H1 (cell line): Measurements from ENCODE around the gene HELZ2. TPM values are rescaled to one million over a fixed set of nuclear protein-coding genes. Genes with fewer than 3 reads are reported as not detected.

Experiments
- CTCF ChIA-PET: fragments of 300-600 bp; sonication (Branson Sonifier 250); formaldehyde crosslinking; loops from one replicate; lab custom pipeline; 2021; ENCODE audit not compliant: partially characterized antibody; lab: Charles Lee
- POLR2A ChIA-PET: fragments of 300-600 bp; sonication (Branson Sonifier 250); formaldehyde crosslinking; loops from one replicate; lab custom pipeline; 2021; ENCODE audit warnings: inconsistent platforms; ENCODE audit not compliant: partially characterized antibody; lab: Charles Lee
- DNase-seq, 2 experiments: peaks; one replicate each; pipeline versions ENCODE4 v3.0.0 to v3.0.0-alpha.2; 2010 to 2022; ENCODE audit warnings: low spot score in 2 of 2, low read depth in 1 of 2, mixed read lengths in 1 of 2
- FAIRE-seq: peaks from 2 replicates; lab custom pipeline; 2011; peaks lifted over from hg19 to GRCh38; lab: Jason Lieb, UNC
- H2AFZ ChIP-seq: 2 replicates; pipeline ENCODE4 v1.8.1; 2012; ENCODE audit warnings: low read length, inconsistent platforms
- H2AK5ac ChIP-seq: 2 replicates; pipeline ENCODE4 v1.6.1; 2013; ENCODE audit warnings: low read depth, low read length
- H2BK120ac ChIP-seq: replicated peaks from 2 replicates; pipeline ENCODE3; 2013; ENCODE audit warnings: low read depth, low read length, inconsistent platforms
- H2BK12ac ChIP-seq: 2 replicates; pipeline ENCODE4 v1.6.1; 2013; ENCODE audit warnings: low read depth, low read length
- H2BK15ac ChIP-seq: 2 replicates; pipeline ENCODE4 v1.6.1; 2013; ENCODE audit warnings: low read length
- H2BK20ac ChIP-seq: 2 replicates; pipeline ENCODE4 v1.6.1; 2013; ENCODE audit warnings: low read length
- H2BK5ac ChIP-seq: 2 replicates; pipeline ENCODE4 v1.6.1; 2013; ENCODE audit warnings: low read depth, low read length
- H3K14ac ChIP-seq: 2 replicates; pipeline ENCODE4 v1.6.1; 2013; ENCODE audit warnings: inconsistent platforms; ENCODE audit not compliant: insufficient read length
- H3K18ac ChIP-seq: 2 replicates; pipeline ENCODE4 v1.6.1; 2013; ENCODE audit warnings: low read length; ENCODE audit errors: extremely low read depth
- H3K23ac ChIP-seq: 2 replicates; pipeline ENCODE4 v1.6.1; 2013; ENCODE audit warnings: inconsistent platforms; ENCODE audit not compliant: insufficient read length
- H3K23me2 ChIP-seq: 2 replicates; pipeline ENCODE4 v1.6.1; 2013; ENCODE audit warnings: low read depth, low read length
- H3K27ac ChIP-seq: 2 replicates; pipeline ENCODE4 v1.6.1; 2011; ENCODE audit warnings: low read depth, low read length, inconsistent platforms
- H3K27me3 ChIP-seq, 4 experiments: replicated peaks in 1 of 4; 1 replicate in 1 of 4; 2 replicates in 3 of 4; pipeline versions ENCODE4 v1.6.1 to v1.8.1; 2011 to 2013; ENCODE audit warnings: low read length in 3 of 4, mild to moderate bottlenecking in 3 of 4, inconsistent platforms in 2 of 4, mixed read lengths in 2 of 4, moderate library complexity in 1 of 4; ENCODE audit not compliant: control insufficient read depth in 3 of 4, insufficient read depth in 3 of 4; ENCODE audit errors: extremely low read depth in 1 of 4
- H3K36me3 ChIP-seq, 4 experiments: 2 replicates each; pipeline versions ENCODE4 v1.6.1 to v1.8.1; 2011 to 2013; ENCODE audit warnings: mild to moderate bottlenecking in 4 of 4, low read length in 3 of 4, moderate library complexity in 2 of 4, control low read depth in 1 of 4, inconsistent platforms in 1 of 4; ENCODE audit not compliant: insufficient read depth in 4 of 4, control insufficient read depth in 2 of 4
- H3K4ac ChIP-seq: replicated peaks from 2 replicates; pipeline ENCODE3; 2013; ENCODE audit warnings: low read length, low read depth, mixed read lengths, inconsistent platforms; ENCODE audit not compliant: insufficient read length
- H3K4me1 ChIP-seq, 4 experiments: replicated peaks in 1 of 4; 1 replicate in 1 of 4; 2 replicates in 3 of 4; pipeline versions ENCODE4 v1.6.1 to v1.8.1; 2011 to 2013; ENCODE audit warnings: low read length in 3 of 4, inconsistent platforms in 2 of 4, mixed read lengths in 1 of 4; ENCODE audit not compliant: insufficient read depth in 4 of 4, control insufficient read depth in 3 of 4
- H3K4me2 ChIP-seq, 2 experiments: 2 replicates each; pipeline versions ENCODE4 v1.6.1 to v1.8.1; 2011 to 2013; ENCODE audit warnings: low read depth in 2 of 2, low read length in 2 of 2, control low read depth in 1 of 2, inconsistent platforms in 1 of 2, mild to moderate bottlenecking in 1 of 2; ENCODE audit not compliant: insufficient read depth in 1 of 2
- H3K4me3 ChIP-seq, 4 experiments: fragments of 200-600, 300-600 bp in 1 of 4; sonication (generic), shearing (Covaris generic), sonication (Bioruptor Twin) in 1 of 4; 2 replicates each; pipeline versions ENCODE4 v1.5.1 to v1.8.1; 2011 to 2016; ENCODE audit warnings: low read length in 4 of 4, low read depth in 3 of 4, control low read depth in 2 of 4, inconsistent platforms in 2 of 4, mild to moderate bottlenecking in 2 of 4, mixed read lengths in 1 of 4, moderate library complexity in 1 of 4; ENCODE audit not compliant: insufficient read depth in 2 of 4; ENCODE audit errors: extremely low read depth in 1 of 4
- H3K56ac ChIP-seq: replicated peaks from 2 replicates; pipeline ENCODE3; 2013; ENCODE audit warnings: low read depth, mild to moderate bottlenecking, mixed read lengths, low read length, inconsistent platforms; ENCODE audit not compliant: insufficient read length
- H3K79me1 ChIP-seq: 2 replicates; pipeline ENCODE4 v1.6.1; 2013; ENCODE audit warnings: low read depth, low read length, control low read depth
- H3K79me2 ChIP-seq, 2 experiments: 2 replicates each; pipeline versions ENCODE4 v1.6.1 to v1.8.1; 2012 to 2013; ENCODE audit warnings: low read length in 2 of 2, mild to moderate bottlenecking in 2 of 2, inconsistent platforms in 1 of 2; ENCODE audit not compliant: insufficient read depth in 2 of 2, control insufficient read depth in 1 of 2
- H3K9ac ChIP-seq, 4 experiments: replicated peaks in 1 of 4; 1 replicate in 1 of 4; 2 replicates in 3 of 4; pipeline versions ENCODE4 v1.6.1 to v1.8.1; 2011 to 2013; ENCODE audit warnings: low read depth in 3 of 4, low read length in 3 of 4, control low read depth in 2 of 4, mild to moderate bottlenecking in 2 of 4, moderate library complexity in 2 of 4, inconsistent platforms in 1 of 4; ENCODE audit errors: extremely low read depth in 1 of 4
- H3K9me3 ChIP-seq, 2 experiments: 2 replicates each; pipeline versions ENCODE4 v1.6.1 to v1.8.1; 2012 to 2013; ENCODE audit warnings: mild to moderate bottlenecking in 2 of 2, moderate library complexity in 2 of 2, control low read depth in 1 of 2, inconsistent platforms in 1 of 2, low read depth in 1 of 2, low read length in 1 of 2, mixed read lengths in 1 of 2; ENCODE audit not compliant: insufficient read depth in 2 of 2
- H4K20me1 ChIP-seq, 2 experiments: replicated peaks in 1 of 2; 2 replicates each; pipeline versions ENCODE3 to v1.8.1; 2011 to 2013; ENCODE audit warnings: inconsistent platforms in 2 of 2, low read length in 2 of 2, mild to moderate bottlenecking in 1 of 2; ENCODE audit not compliant: insufficient read depth in 2 of 2, control insufficient read depth in 1 of 2
- H4K5ac ChIP-seq: 2 replicates; pipeline ENCODE4 v1.6.1; 2013; ENCODE audit warnings: low read length, low read depth, mixed read lengths, inconsistent platforms; ENCODE audit not compliant: insufficient read length
- H4K8ac ChIP-seq: 2 replicates; pipeline ENCODE4 v1.8.0; 2013; ENCODE audit warnings: mild to moderate bottlenecking, moderate library complexity, low read length, inconsistent platforms; ENCODE audit not compliant: insufficient read depth; ENCODE audit errors: extremely low read depth
- H4K91ac ChIP-seq: replicated peaks from 2 replicates; pipeline ENCODE3; 2013; ENCODE audit warnings: low read length, mixed read lengths, inconsistent platforms; ENCODE audit not compliant: insufficient read length
- ASH2L ChIP-seq: fragments of 200-600, 300-600 bp; sonication (generic); IDR thresholded peaks from one replicate; pipeline ENCODE4 v1.7.1; 2017; ENCODE audit warnings: low read length
- ATF3 ChIP-seq: IDR thresholded peaks from 2 replicates; pipeline ENCODE4 v1.6.1; 2011; ENCODE audit warnings: low read depth, mild to moderate bottlenecking, low read length; ENCODE audit not compliant: insufficient read depth
- CHD2 ChIP-seq: IDR thresholded peaks from 2 replicates; pipeline ENCODE4 v1.6.1; 2012; ENCODE audit warnings: low read length, improper control_type of control experiment
- E2F6 ChIP-seq: IDR thresholded peaks from 2 replicates; pipeline ENCODE4 v1.6.1; 2012; ENCODE audit warnings: inconsistent platforms
- GABPA ChIP-seq: IDR thresholded peaks from 2 replicates; pipeline ENCODE4 v1.6.1; 2011; ENCODE audit warnings: mild to moderate bottlenecking, low read length, moderate library complexity, borderline replicate concordance; ENCODE audit not compliant: insufficient read depth
- KDM5A ChIP-seq: fragments of 200-600 bp; IDR thresholded peaks from 2 replicates; pipeline ENCODE4 v1.7.1; 2012; ENCODE audit warnings: mild to moderate bottlenecking, low read length, inconsistent platforms, mixed read lengths
- NANOG ChIP-seq: IDR thresholded peaks from 2 replicates; pipeline ENCODE4 v1.6.1; 2011; ENCODE audit warnings: low read length, low read depth, mild to moderate bottlenecking, inconsistent platforms; ENCODE audit not compliant: insufficient read depth, poor library complexity, severe bottlenecking
- RAD21 ChIP-seq, 2 experiments: IDR thresholded peaks in 1 of 2; conservative IDR thresholded peaks in 1 of 2; 2 replicates each; pipeline ENCODE4 v1.6.1; 2011; ENCODE audit warnings: low read depth in 2 of 2, low read length in 2 of 2, improper control_type of control experiment in 1 of 2, inconsistent platforms in 1 of 2, mild to moderate bottlenecking in 1 of 2, moderate library complexity in 1 of 2
- SRF ChIP-seq: IDR thresholded peaks from 2 replicates; pipeline ENCODE4 v1.6.1; 2011; ENCODE audit warnings: mild to moderate bottlenecking, low read depth, low read length, moderate library complexity
- TBP ChIP-seq: IDR thresholded peaks from 2 replicates; pipeline ENCODE4 v1.6.1; 2011; ENCODE audit warnings: low read depth, low read length, improper control_type of control experiment
- TEAD4 ChIP-seq: IDR thresholded peaks from 2 replicates; pipeline ENCODE4 v1.6.1; 2012; ENCODE audit warnings: low read depth, low read length, inconsistent platforms, mixed read lengths
- YY1 ChIP-seq: IDR thresholded peaks from 2 replicates; pipeline ENCODE4 v1.6.1; 2011; ENCODE audit warnings: low read depth, mild to moderate bottlenecking, low read length
- ZNF274 ChIP-seq: IDR thresholded peaks from 2 replicates; pipeline ENCODE4 v1.7.0; 2012; ENCODE audit warnings: low read length, borderline replicate concordance; ENCODE audit errors: extremely low read depth
- WGBS, 2 experiments: shearing (Covaris generic) in 1 of 2; methylation state at CpG; one replicate each; pipeline versions ENCODE4 v1.1.6 to v1.1.7; 2013 to 2015; ENCODE audit warnings: low lambda C conversion rate in 2 of 2, mixed read lengths in 2 of 2, inconsistent platforms in 1 of 2, low coverage in 1 of 2, missing lambda C conversion rate in 1 of 2; ENCODE audit not compliant: insufficient replicate concordance in 2 of 2, insufficient coverage in 1 of 2, insufficient read length in 1 of 2; ENCODE audit errors: extremely low coverage in 1 of 2, missing lambda C conversion rate in 1 of 2; 5-methylcytosine and 5-hydroxymethylcytosine counted together
- polyA plus RNA-seq, 7 experiments: library from polyadenylated mRNA; depleted of rRNA in 3 of 7; stranded (reverse) in 5 of 7; unstranded in 2 of 7; fragments of >200 nt in 5 of 7; fragments of 200-250 nt in 2 of 7; gene quantifications; 1 replicate in 5 of 7; 2 replicates in 1 of 7; 4 replicates in 1 of 7; pipeline versions ENCODE4 v1.2.1 to v1.2.3, GENCODE V29; 2011 to 2013; ENCODE audit warnings: missing spikeins in 2 of 7, mixed read lengths in 2 of 7
- total RNA-seq: library from RNA; stranded (reverse); fragmentation: NEBNext Ultra II Directional; extraction: Animal tissue kit (Norgen Biotek cat#: 25700); gene quantifications from 2 replicates; pipeline ENCODE4 v1.2.1, GENCODE V29; 2021

Gene HELZ2
- total and polyA plus RNA-seq, 2 of the 8 experiments (the other 6 are each of a cell fraction or from before 2014, with no cell fraction given) = 7.9 to 17.5 TPM

- DNase-seq (no peak), FAIRE-seq (no peak)
- H3K4me2 ChIP-seq = no peak overlapping the region
- H4K20me1 ChIP-seq = peaks cover 0 to 3% of the 10 kb centered on the region in 2 experiments
- no peak overlapping the region for H2AFZ ChIP-seq
- peaks cover 0 to 12% (median 7%) of the 10 kb centered on the region in 4 experiments; a peak in 3 of 8 replicates for H3K36me3 ChIP-seq
- no peak overlapping the region for H2BK12ac ChIP-seq
- no peak overlapping the region for H4K5ac ChIP-seq
- no peaks in the 10 kb centered on the region for H3K4me1 ChIP-seq
- 96% methylated on average over 10 of the region's 10 CpGs; no CpG with 5 or more reads in 1 of the 2 experiments for WGBS, 2 experiments
- no peak overlapping the region for H2BK20ac ChIP-seq
- H3K18ac ChIP-seq = no peak overlapping the region
- H3K79me2 ChIP-seq = peaks cover 0 to 17% of the 10 kb centered on the region in 2 experiments; a peak in 1 of 4 replicates
- no peak overlapping the region for H2BK15ac ChIP-seq
- no peak overlapping the region for H2AK5ac ChIP-seq
- H3K27me3 ChIP-seq = no peaks in the 10 kb centered on the region
- CTCF ChIA-PET = interaction anchor here (0.8 to 2.6 kb wide), 4 partner anchors 10 to 74 kb away, joined by 3 to 13 read pairs (median 6); partner anchors contain the start of gene PTK6
- no peak overlapping the region for H2BK5ac ChIP-seq
- no peak overlapping the region for H4K91ac ChIP-seq
- H3K9ac ChIP-seq = no peak overlapping the region
- H3K4ac ChIP-seq = no peak overlapping the region
- no peak overlapping the region for H2BK120ac ChIP-seq
- no peak overlapping the region for H3K56ac ChIP-seq
- H4K8ac ChIP-seq = no peak overlapping the region
- H3K79me1 ChIP-seq = 0 out of 2 replicates have a peak, but pooled peaks cover 2% of the 10 kb centered on the region
- POLR2A ChIA-PET = interaction anchor here (1.2 to 1.6 kb wide), 2 partner anchors 41 to 97 kb away, joined by 3 read pairs; partner anchors contain the start of genes ARFRP1 and ZGPAT
- no peak overlapping the region for H3K23ac ChIP-seq
- H3K4me3 ChIP-seq = no peak overlapping the region
- H3K23me2 ChIP-seq = no peaks in the 10 kb centered on the region
- H3K14ac ChIP-seq = no peak overlapping the region
- H3K9me3 ChIP-seq = peaks cover 9% of the 10 kb centered on the region in 2 experiments; a peak in 3 of 4 replicates
- no peak overlapping the region for H3K27ac ChIP-seq
- TF ChIP-seq NANOG (no peak), KDM5A (no peak), GABPA (no peak), TEAD4 (no peak), YY1 (no peak), CHD2 (no peak), ZNF274 (no peak), TBP (no peak), SRF (no peak), E2F6 (no peak), RAD21 (IDR thresholded peaks at IDR 0.05 in 1 of 2, conservative IDR thresholded peaks at IDR 0.05 in 1 of 2; ENCODE audit: low read depth in 2 of 2, low read length in 2 of 2) (no peak), ASH2L (no peak), ATF3 (no peak)
These were observed 37.6 kb upstream of the HELZ2 start for GRCh38 chr20:63611646-63612045.
